GM19328 (cell line): ENCODE data around the gene KCNJ1.

ENCODE experiments used
- ATAC-seq: cut with Tn5 transposase; IDR thresholded peaks from one replicate; pipeline ENCODE4 v1.9.1; 2021; ENCODE audit warnings: mild to moderate bottlenecking, moderate library complexity; ENCODE audit not compliant: unreplicated experiment

Gene KCNJ1

GRCh38 chr11:128854841-128855240 lies 12.3 kb downstream of the KCNJ1 start:
- ATAC-seq, result no peak

GRCh38 chr11:128853559-128853958 lies 13.5 kb downstream of the KCNJ1 start:
- ATAC-seq, result no peak

- ATAC-seq, result no peak
Observed at GRCh38 chr11:128852327-128853023, 14.6 kb downstream of the KCNJ1 start.

GRCh38 chr11:128848815-128849455 lies 18.2 kb downstream of the KCNJ1 start:
- peak; percentile 70 for ATAC-seq

GRCh38 chr11:128846985-128847384 lies 20.1 kb downstream of the KCNJ1 start:
- ATAC-seq, result no peak

- ATAC-seq, result no peak
Observed at GRCh38 chr11:128845334-128845780, 21.7 kb downstream of the KCNJ1 start.

- no peak for ATAC-seq
Observed at GRCh38 chr11:128843198-128843785, 23.8 kb downstream of the KCNJ1 start.

- ATAC-seq, result peak; percentile 53
Observed at GRCh38 chr11:128841461-128842072, 25.5 kb downstream of the KCNJ1 start.

GRCh38 chr11:128840783-128841182 lies 26.3 kb downstream of the KCNJ1 start:
- ATAC-seq, result no peak

- ATAC-seq, result no peak
Observed at GRCh38 chr11:128840137-128840536, 27.0 kb downstream of the KCNJ1 start.

GRCh38 chr11:128839081-128839480 lies 28.0 kb downstream of the KCNJ1 start:
- no peak for ATAC-seq

GRCh38 chr11:128837627-128838026 lies 29.5 kb downstream of the KCNJ1 start:
- no peak for ATAC-seq

- ATAC-seq, result no peak
Observed at GRCh38 chr11:128835741-128836430, 31.2 kb downstream of the KCNJ1 start.

GRCh38 chr11:128834157-128834556 lies 32.9 kb downstream of the KCNJ1 start:
- no peak for ATAC-seq

- peak; percentile 39 for ATAC-seq
Observed at GRCh38 chr11:128832121-128832497, 35.0 kb downstream of the KCNJ1 start.

GRCh38 chr11:128831174-128832120 lies 35.6 kb downstream of the KCNJ1 start:
- peak; percentile 62 for ATAC-seq

- peak; percentile 27 for ATAC-seq
Observed at GRCh38 chr11:128830290-128831173, 36.6 kb downstream of the KCNJ1 start.

GRCh38 chr11:128828350-128828749 lies 38.7 kb downstream of the KCNJ1 start:
- ATAC-seq, result no peak
